Activated naive CD4-positive, alpha-beta T cell treated with anti-CD3 and anti-CD28 coated beads for 36 hours (primary cell): ENCODE measurements around the gene ASS1. TPM values are rescaled to one million over a fixed set of nuclear protein-coding genes. Genes with fewer than 3 reads are reported as not detected.

Source experiments
- CTCF ChIA-PET: fragments of 350-600 bp; sonication (Branson Sonifier 250); formaldehyde crosslinking; loops from one replicate; lab custom pipeline; 2021; ENCODE audit warnings: antibody characterized with exemption; lab: Charles Lee
- DNase-seq: peaks from one replicate; pipeline ENCODE4 v3.0.0-alpha.2; 2020
- H3K27ac Mint-ChIP-seq: one replicate; pipeline ENCODE4 v1.8.0; 2021; ENCODE audit warnings: mild to moderate bottlenecking, mixed read lengths
- H3K27me3 Mint-ChIP-seq: one replicate; pipeline ENCODE4 v1.8.0; 2021; ENCODE audit warnings: low read depth, mixed read lengths
- H3K36me3 Mint-ChIP-seq: one replicate; pipeline ENCODE4 v1.8.0; 2021; ENCODE audit warnings: low read depth, mixed read lengths
- H3K4me1 Mint-ChIP-seq: one replicate; pipeline ENCODE4 v1.8.0; 2021; ENCODE audit warnings: low read depth, mixed read lengths
- H3K4me3 Mint-ChIP-seq: one replicate; pipeline ENCODE4 v1.8.0; 2021; ENCODE audit warnings: mild to moderate bottlenecking, moderate library complexity, mixed read lengths
- H3K9me3 Mint-ChIP-seq: one replicate; pipeline ENCODE4 v1.8.0; 2021; ENCODE audit warnings: mixed read lengths
- intact Hi-C: fragments of 100-400 bp; cut with micrococcal nuclease; formaldehyde crosslinking; loops from one replicate; pipeline ENCODE4 v1.15.1; 2023
- total RNA-seq, 2 experiments: library from RNA; stranded (reverse); gene quantifications; one replicate each; pipeline ENCODE4 v1.2.3, GENCODE V29; 2021

Gene ASS1
- total RNA-seq, 2 experiments from 2014 or later: 12.4 to 14.3 TPM

GRCh38 chr9:130407916-130408663 is 36.7 kb upstream of the ASS1 start:
- Mint-ChIP-seq H3K9me3 (no peaks in the 10 kb centered on the region), H3K27ac (no peak overlapping the region), H3K4me3 (no peak overlapping the region), H3K36me3 (no peaks in the 10 kb centered on the region), H3K4me1 (no peaks in the 10 kb centered on the region), H3K27me3 (no peaks in the 10 kb centered on the region)
- DNase-seq: no peak
- intact Hi-C loops: no loop called here
- CTCF ChIA-PET: no interaction called here

GRCh38 chr9:130408669-130409068 is 36.1 kb upstream of the ASS1 start:
- Mint-ChIP-seq H3K27me3 (no peaks in the 10 kb centered on the region), H3K9me3 (no peaks in the 10 kb centered on the region), H3K4me3 (no peak overlapping the region), H3K4me1 (no peaks in the 10 kb centered on the region), H3K36me3 (no peaks in the 10 kb centered on the region), H3K27ac (no peak overlapping the region)
- no peak for DNase-seq
- CTCF ChIA-PET: no interaction called here
- intact Hi-C loops: no loop called here

GRCh38 chr9:130409246-130409645 is 35.5 kb upstream of the ASS1 start:
- CTCF ChIA-PET: no interaction called here
- H3K4me1 Mint-ChIP-seq: no peaks in the 10 kb centered on the region
- peak; percentile 30 for DNase-seq
- no peaks in the 10 kb centered on the region for H3K36me3 Mint-ChIP-seq
- no peaks in the 10 kb centered on the region for H3K9me3 Mint-ChIP-seq
- intact Hi-C loops: no loop called here
- H3K27ac Mint-ChIP-seq: no peak overlapping the region
- H3K27me3 Mint-ChIP-seq: no peaks in the 10 kb centered on the region
- no peak overlapping the region for H3K4me3 Mint-ChIP-seq

GRCh38 chr9:130410443-130410842 is 34.3 kb upstream of the ASS1 start:
- DNase-seq: no peak
- Mint-ChIP-seq H3K27me3 (no peaks in the 10 kb centered on the region), H3K9me3 (no peaks in the 10 kb centered on the region), H3K4me1 (no peaks in the 10 kb centered on the region), H3K27ac (no peak overlapping the region), H3K36me3 (no peaks in the 10 kb centered on the region), H3K4me3 (no peak overlapping the region)
- intact Hi-C loops: no loop called here
- CTCF ChIA-PET: interaction anchor here (0.5 kb wide), 1 partner anchor 15 kb away, joined by 3 read pairs; no protein-coding TSS in a partner anchor

- no peak for DNase-seq
- no peak overlapping the region for H3K27ac Mint-ChIP-seq
- H3K27me3 Mint-ChIP-seq: peaks cover 1% of the 10 kb centered on the region
- CTCF ChIA-PET: no interaction called here
- H3K4me1 Mint-ChIP-seq: no peaks in the 10 kb centered on the region
- H3K4me3 Mint-ChIP-seq: no peak overlapping the region
- no peaks in the 10 kb centered on the region for H3K36me3 Mint-ChIP-seq
- H3K9me3 Mint-ChIP-seq: no peaks in the 10 kb centered on the region
- intact Hi-C loops: no loop called here
Observed at GRCh38 chr9:130411566-130411915, 33.2 kb upstream of the ASS1 start.

- Mint-ChIP-seq H3K4me1 (no peaks in the 10 kb centered on the region), H3K9me3 (no peaks in the 10 kb centered on the region), H3K36me3 (no peaks in the 10 kb centered on the region), H3K4me3 (no peak overlapping the region), H3K27me3 (peaks cover 1% of the 10 kb centered on the region), H3K27ac (no peak overlapping the region)
- intact Hi-C loops: no loop called here
- no peak for DNase-seq
- CTCF ChIA-PET: interaction anchor here (0.7 kb wide), 1 partner anchor 214 kb away, joined by 3 read pairs; no protein-coding TSS in a partner anchor
Observed at GRCh38 chr9:130414081-130414731, 30.6 kb upstream of the ASS1 start.

GRCh38 chr9:130414910-130415746 is 29.6 kb upstream of the ASS1 start:
- no peak for DNase-seq
- Mint-ChIP-seq H3K36me3 (no peaks in the 10 kb centered on the region), H3K27me3 (peaks cover 1% of the 10 kb centered on the region), H3K4me1 (no peaks in the 10 kb centered on the region), H3K9me3 (no peaks in the 10 kb centered on the region), H3K27ac (no peak overlapping the region), H3K4me3 (no peak overlapping the region)
- intact Hi-C loops: no loop called here
- CTCF ChIA-PET: no interaction called here

GRCh38 chr9:130417602-130418001 is 27.2 kb upstream of the ASS1 start:
- Mint-ChIP-seq H3K36me3 (no peaks in the 10 kb centered on the region), H3K27me3 (peaks cover 1% of the 10 kb centered on the region), H3K4me1 (no peaks in the 10 kb centered on the region), H3K27ac (no peak overlapping the region), H3K9me3 (no peaks in the 10 kb centered on the region), H3K4me3 (no peak overlapping the region)
- intact Hi-C loops: no loop called here
- CTCF ChIA-PET: no interaction called here
- DNase-seq: peak; percentile 29

- Mint-ChIP-seq H3K9me3 (no peaks in the 10 kb centered on the region), H3K4me3 (no peak overlapping the region), H3K36me3 (no peaks in the 10 kb centered on the region), H3K4me1 (no peaks in the 10 kb centered on the region), H3K27me3 (peaks cover 1% of the 10 kb centered on the region), H3K27ac (no peak overlapping the region)
- intact Hi-C loops: no loop called here
- DNase-seq: no peak
- CTCF ChIA-PET: no interaction called here
Observed at GRCh38 chr9:130418776-130419175, 26.0 kb upstream of the ASS1 start.

GRCh38 chr9:130419521-130420035 is 25.2 kb upstream of the ASS1 start:
- Mint-ChIP-seq H3K36me3 (no peaks in the 10 kb centered on the region), H3K9me3 (no peaks in the 10 kb centered on the region), H3K27me3 (peaks cover 1% of the 10 kb centered on the region), H3K4me3 (no peak overlapping the region), H3K27ac (no peak overlapping the region), H3K4me1 (no peaks in the 10 kb centered on the region)
- CTCF ChIA-PET: interaction anchor here (0.6 kb wide), 1 partner anchor 306 kb away, joined by 3 read pairs; no protein-coding TSS in a partner anchor
- DNase-seq: no peak
- intact Hi-C loops: no loop called here

GRCh38 chr9:130421154-130421801 is 23.5 kb upstream of the ASS1 start:
- Mint-ChIP-seq H3K4me3 (no peak overlapping the region), H3K4me1 (no peaks in the 10 kb centered on the region), H3K9me3 (no peaks in the 10 kb centered on the region), H3K36me3 (no peaks in the 10 kb centered on the region), H3K27ac (no peak overlapping the region), H3K27me3 (peaks cover 1% of the 10 kb centered on the region)
- DNase-seq: no peak
- CTCF ChIA-PET: no interaction called here
- intact Hi-C loops: no loop called here

GRCh38 chr9:130421802-130422276 is 22.9 kb upstream of the ASS1 start:
- no peak overlapping the region for H3K4me3 Mint-ChIP-seq
- H3K4me1 Mint-ChIP-seq: no peaks in the 10 kb centered on the region
- peaks cover 2% of the 10 kb centered on the region for H3K27me3 Mint-ChIP-seq
- no peak for DNase-seq
- CTCF ChIA-PET: no interaction called here
- no peaks in the 10 kb centered on the region for H3K9me3 Mint-ChIP-seq
- H3K27ac Mint-ChIP-seq: no peak overlapping the region
- intact Hi-C loops: no loop called here
- no peaks in the 10 kb centered on the region for H3K36me3 Mint-ChIP-seq
